Measurements from ENCODE around the gene RPL38.

The RPL38 gene

DNA sequence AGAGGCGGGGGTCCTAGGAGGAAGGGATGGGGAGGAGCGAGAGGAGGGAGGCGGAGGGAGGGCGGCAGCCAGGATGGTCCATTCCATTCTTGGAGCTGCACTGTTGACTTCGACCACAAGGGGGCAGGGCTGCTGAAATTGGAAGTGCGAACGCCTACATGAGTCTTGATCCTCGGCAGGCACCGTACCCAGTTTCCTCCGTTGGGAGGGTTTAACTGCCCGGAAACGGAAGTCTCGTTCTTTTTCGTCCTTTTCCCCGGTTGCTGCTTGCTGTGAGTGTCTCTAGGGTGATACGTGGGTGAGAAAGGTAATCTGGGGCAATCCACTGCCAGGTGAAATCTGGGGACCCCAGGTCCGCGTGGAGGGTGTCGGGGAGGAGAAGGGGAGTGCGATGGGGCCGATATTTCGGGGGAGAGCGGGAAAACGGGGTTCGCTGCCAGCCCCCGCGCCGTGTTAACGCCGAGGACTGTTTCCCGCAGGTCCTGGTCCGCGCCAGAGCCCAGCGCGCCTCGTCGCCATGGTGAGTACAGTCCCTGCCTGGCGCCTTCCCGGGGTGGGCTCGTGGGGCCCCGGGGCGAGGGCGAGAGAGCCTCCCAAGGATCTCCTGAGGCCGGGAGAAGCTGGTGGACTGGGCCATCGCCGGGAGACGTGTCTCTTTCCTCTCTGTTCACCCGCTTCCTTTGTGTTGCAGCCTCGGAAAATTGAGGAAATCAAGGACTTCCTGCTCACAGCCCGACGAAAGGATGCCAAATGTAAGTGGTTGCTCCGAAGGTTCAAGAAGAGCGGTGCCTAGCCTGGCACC is at the start of gene RPL38:
TSS of gene RPL38 (plus strand) at position 240 of the 802 bp plus-strand sequence. CDS start at position 518, 278 bp downstream.
- in situ Hi-C loops (cut with HindIII; ENCODE audit: low sequenced_read_pairs): no loop called here

DNA sequence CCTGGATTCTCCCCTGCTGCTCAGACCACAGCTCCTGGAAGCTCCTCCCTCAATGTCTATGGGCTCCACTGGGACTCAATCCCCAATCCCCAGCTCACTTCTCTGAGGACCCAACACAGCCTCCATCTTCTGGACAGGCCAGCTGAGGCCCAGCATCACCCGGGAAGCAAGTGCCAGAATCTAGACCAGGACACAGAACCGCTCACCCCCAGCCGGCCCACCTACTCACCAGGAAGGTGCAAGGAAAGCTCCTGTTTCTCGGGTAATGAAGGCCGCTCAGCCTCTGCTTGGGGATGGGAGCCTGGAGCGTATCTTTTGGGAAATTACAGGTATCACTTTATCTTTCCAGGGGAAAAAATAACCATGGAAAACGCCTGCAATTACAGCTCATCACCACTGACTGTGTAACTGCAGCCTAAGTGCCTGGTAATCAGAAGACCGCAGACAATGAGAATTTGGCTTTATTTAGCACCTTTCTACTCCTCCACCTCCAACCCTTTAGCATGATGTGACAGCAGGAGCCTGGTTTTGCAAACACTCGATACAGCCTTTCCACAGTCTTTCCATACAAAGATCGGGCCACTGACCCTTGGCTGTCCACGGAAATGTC is 49.6 kb upstream of the RPL38 start:
- in situ Hi-C loops (cut with HindIII; ENCODE audit: low sequenced_read_pairs): no loop called here

GRCh38 chr17:74156878-74157277 is 46.6 kb upstream of the RPL38 start:
- in situ Hi-C loops (cut with HindIII; ENCODE audit: low sequenced_read_pairs): no loop called here

GRCh38 chr17:74157366-74157765 is 46.1 kb upstream of the RPL38 start:
- in situ Hi-C loops (cut with HindIII; ENCODE audit: low sequenced_read_pairs): no loop called here

DNA sequence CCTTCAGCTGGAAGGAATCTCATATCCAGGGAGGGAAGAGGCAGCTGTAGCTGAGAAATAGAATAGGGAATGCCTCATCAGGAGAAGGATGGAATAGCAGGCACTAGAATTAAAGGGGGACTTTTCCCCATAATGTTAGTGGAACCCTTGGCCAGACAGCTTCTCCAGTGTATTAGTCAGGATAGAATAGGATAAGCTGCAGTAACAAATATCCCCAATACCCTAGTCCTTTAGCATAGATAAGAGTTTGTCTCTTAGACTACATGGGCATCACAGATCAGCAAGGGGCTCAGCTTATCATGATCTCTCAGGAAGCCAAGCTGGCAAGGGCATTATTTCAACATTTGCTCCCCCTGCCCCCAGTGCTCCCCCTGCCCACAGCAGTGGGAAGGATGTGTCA is 44.7 kb upstream of the RPL38 start:
- in situ Hi-C loops (cut with HindIII; ENCODE audit: low sequenced_read_pairs): no loop called here

DNA sequence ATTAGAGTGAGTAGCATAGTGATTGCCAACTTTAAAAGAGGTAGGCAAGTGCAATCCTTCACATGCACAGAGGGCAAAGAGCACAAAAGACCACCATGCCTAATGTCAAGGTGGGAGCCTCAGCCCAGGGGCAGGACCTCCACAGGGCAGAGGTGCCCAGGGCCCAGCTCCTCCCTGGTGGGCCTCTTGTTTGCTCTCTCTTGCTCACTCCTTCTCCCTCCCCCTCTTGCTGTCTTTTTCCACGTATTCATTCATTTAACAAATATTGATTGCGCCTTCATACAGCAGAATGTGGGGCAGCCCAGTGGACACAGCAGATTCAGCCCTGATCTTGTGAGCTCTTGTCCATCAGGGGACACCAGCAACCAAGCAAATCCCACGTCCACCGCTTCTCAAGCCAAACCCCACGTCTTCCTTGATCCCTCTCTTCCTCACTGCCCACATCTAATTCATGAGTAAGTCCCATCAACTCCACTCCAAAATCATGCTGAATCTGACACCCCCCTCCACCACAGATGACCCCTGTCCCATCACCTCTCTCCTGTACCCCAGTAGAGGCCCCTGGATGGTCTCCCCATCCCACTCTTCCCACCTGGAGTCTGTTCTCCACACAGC is 44.1 kb upstream of the RPL38 start:
- in situ Hi-C loops (cut with HindIII; ENCODE audit: low sequenced_read_pairs): no loop called here

GRCh38 chr17:74160656-74161502 is 42.6 kb upstream of the RPL38 start:
- in situ Hi-C loops (cut with HindIII; ENCODE audit: low sequenced_read_pairs): no loop called here

DNA sequence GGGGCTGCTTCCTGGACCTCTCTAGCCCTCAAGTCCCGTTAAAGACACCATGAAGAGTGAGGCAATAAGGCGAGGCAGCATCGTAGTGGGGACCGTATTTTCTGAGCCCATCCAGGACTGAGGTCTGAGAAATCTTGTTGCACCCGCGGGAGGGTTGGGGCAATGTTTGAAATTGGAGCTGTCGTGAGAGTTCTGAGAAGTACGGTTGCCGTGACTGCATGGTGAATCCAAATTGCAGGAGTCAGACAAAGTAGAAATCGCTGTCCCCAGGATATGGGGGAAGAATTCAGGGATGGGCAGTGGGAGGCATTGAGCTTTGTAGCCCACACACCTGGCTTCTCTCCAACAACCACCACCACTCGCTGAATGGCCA is 42.0 kb upstream of the RPL38 start:
- in situ Hi-C loops (cut with HindIII; ENCODE audit: low sequenced_read_pairs): no loop called here

DNA sequence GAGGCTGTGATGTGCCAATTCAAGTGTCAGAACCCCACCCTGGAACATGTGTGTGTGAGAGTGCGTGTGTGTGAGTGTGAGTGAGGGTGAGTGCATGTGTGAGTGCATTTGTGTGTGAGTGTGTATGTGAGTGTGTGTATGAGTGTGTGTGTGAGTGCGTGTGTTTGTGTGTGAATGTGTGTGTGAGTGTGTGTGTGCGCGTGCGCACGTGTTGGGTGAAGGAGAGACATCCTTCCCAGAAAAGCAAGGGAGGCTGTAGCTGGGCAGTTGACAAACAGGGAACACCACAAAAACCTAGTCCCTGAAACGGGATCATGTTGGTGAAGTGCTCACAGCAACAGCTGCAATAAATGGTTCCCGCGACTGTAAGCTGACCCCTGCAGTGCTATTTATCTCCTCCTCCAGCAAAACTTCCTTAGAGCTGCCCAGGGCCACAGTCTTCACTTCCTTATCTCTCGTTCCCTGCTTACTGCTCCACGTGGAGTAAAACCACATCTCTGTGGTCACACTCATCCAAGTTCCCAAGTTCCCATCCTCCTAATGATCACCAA is 40.1 kb upstream of the RPL38 start:
- in situ Hi-C loops (cut with HindIII; ENCODE audit: low sequenced_read_pairs): no loop called here

DNA sequence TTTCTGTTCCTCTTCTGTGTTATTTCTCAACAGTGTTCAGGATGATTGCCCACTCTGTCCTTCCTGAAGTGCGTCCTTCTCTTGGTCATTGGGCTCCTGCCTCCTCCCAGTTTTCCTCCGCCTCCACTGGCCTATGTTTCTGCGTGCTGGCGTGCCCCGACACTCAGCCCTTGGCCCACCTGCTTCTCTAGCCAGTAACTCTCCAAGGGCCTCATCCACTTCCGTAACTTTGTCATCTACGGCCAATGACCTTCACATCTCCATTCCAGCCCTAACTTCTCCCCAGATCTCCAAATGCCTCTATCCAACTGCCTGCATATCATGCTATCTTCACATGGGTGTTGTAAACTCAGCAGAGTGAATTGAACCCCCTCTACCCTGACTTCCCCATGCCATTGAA is 39.6 kb upstream of the RPL38 start:
- in situ Hi-C loops (cut with HindIII; ENCODE audit: low sequenced_read_pairs): no loop called here

- in situ Hi-C loops (cut with HindIII; ENCODE audit: low sequenced_read_pairs): no loop called here
These were observed 38.9 kb upstream of the RPL38 start for GRCh38 chr17:74164446-74165045.

DNA sequence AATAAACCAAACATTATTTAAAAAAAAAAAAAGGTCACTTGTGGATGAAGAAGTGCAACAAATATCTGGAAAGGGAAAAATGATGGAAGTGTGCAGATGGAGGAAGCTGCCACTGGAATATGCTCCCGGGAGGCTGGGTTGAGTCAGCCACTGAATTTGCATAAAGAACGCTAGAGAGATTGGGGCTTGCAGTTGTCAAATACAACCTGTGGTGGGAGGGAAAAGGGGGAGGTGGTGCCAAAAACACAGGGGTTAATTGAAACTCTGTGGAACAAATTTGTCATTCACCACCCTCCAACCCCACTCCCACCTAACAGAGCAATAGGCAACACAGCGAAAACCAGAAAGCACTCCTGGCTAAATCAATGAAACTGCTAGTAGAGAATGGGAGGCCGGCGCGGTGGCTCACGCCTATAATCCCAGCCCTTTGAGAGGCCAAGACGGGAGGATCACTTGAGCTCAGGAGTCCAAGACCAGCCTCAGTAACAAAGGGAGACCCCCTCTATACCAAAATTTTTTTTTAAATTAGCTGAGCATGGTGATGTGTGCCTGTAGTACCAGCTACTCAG is 37.6 kb upstream of the RPL38 start:
- in situ Hi-C loops (cut with HindIII; ENCODE audit: low sequenced_read_pairs): no loop called here

DNA sequence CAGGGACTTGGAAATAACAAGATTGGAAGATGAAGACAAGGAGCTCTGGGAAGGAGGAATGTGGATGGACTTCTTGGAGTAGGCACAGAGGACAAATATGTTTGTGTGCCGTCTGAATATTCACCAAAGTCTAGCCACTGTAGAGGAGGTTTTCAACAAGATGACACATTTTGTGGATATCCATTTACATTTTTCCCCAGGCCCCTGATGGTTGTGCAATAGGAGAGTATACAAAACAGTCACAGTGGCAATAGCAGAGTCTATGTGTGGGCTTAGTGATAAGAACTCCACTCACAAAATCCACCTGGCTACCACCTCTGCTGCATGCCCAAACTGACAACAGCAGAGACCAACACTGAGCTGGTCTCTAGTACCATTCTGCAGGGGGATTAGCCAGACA is 32.6 kb upstream of the RPL38 start:
- in situ Hi-C loops (cut with HindIII; ENCODE audit: low sequenced_read_pairs): no loop called here

DNA sequence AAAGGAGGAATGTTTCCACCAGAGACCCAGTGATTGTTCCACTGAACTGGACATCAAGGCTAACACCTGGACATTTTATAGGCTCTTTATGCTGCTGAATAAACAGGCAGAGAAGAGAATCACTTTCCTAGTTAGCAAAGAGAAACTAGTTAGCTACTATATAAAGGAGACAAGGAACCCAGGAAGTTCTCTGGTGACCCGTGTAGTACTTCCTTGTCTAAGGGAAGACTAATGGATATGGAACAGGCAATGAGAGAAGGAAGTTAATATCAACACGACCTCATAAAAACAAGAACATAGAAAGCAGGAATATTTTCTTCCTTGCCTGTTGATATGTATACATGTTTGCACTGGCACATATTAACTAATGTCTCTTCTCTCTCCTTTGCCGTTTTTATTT is 30.8 kb upstream of the RPL38 start:
- in situ Hi-C loops (cut with HindIII; ENCODE audit: low sequenced_read_pairs): no loop called here

- in situ Hi-C loops (cut with HindIII; ENCODE audit: low sequenced_read_pairs): loop anchor here (25.0 kb wide), 1 partner anchor 89 kb away; no protein-coding TSS in a partner anchor
These were observed 26.9 kb upstream of the RPL38 start for GRCh38 chr17:74176546-74177001.

DNA sequence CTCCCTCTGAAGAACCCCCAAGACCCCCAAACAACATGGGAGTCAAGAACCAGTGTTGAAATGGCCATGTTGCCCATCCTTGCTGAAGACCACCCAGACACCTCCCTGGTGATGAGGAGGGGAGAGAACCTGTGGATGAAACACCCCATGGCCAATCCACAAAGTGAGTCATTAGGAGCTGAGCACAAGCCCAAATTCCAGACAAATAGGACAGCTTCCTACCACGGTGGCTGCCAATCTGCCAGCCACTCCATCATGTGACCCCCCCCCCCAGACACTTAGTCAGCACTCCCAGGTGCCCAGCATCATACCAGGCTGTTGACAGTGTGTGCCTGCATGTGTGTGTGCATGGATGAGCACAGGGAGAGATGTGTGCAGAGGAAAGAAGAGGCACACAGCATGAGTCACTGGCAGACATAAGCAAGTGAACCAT is 26.4 kb upstream of the RPL38 start:
- in situ Hi-C loops (cut with HindIII; ENCODE audit: low sequenced_read_pairs): loop anchor here (25.0 kb wide), 1 partner anchor 90 kb away; no protein-coding TSS in a partner anchor

DNA sequence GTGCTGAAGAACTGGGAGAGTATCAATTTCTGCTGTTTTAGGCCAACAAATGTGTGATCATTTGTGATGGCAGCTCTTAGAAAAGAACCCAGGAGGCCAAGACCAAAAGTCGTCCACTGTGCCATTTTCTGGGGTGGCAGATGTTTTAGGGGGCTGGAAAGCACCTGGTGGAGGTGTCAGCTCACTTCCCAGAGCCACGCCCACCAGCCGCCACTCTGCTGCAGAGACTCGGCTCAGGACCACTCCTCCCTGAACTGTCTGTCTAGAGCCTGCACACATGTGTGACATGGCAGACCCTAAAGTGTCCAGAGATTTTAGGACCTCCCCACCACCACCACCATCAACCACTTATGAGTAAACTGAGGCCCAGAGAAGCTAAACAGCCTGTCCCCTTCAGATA is 23.9 kb upstream of the RPL38 start:
- in situ Hi-C loops (cut with HindIII; ENCODE audit: low sequenced_read_pairs): loop anchor here (25.0 kb wide), 1 partner anchor 92 kb away; no protein-coding TSS in a partner anchor

DNA sequence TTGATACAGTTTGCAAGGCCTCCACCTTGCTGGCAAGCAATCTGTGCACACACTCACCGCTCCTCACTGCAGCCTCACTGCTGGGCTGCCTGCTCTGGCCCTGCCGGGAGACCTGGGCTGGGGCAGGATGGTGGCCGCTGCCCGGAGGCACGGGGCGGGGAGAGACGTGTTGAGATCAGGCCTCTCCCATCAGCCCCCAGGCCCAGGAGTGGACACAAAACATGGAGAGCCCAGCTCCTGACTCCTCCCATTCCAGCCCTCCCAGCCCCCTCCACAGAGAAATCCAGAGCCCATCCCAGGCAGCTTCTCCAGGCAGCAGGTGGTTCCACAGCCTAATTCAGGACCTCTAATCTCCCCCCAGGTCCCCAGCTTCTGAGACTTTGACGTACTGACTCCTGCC is 23.1 kb upstream of the RPL38 start:
- in situ Hi-C loops (cut with HindIII; ENCODE audit: low sequenced_read_pairs): loop anchor here (25.0 kb wide), 1 partner anchor 93 kb away; no protein-coding TSS in a partner anchor

DNA sequence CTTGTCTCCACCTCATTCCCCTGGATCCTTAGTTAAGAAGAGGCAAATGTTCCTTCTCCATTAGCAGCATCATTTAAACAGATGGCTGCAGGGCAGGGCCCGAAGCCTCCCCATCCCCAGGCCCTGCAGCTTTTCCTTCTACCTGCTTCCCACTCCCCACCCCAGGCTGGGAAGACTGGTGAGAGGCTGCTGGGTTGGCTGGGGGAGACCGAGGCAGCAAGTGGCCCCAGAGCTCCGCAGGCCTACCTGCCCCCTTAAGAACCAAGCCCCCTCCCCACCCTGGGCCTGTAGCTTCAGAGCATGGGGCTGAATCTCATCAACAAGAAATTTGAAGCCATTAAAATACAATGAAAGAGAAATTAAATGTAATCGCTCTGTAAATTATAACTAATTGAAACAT is 22.1 kb upstream of the RPL38 start:
- in situ Hi-C loops (cut with HindIII; ENCODE audit: low sequenced_read_pairs): loop anchor here (25.0 kb wide), 1 partner anchor 94 kb away; no protein-coding TSS in a partner anchor
